Choroid plexus epithelial cell (primary cell): ENCODE measurements around the gene SREBF1.

Experiments used
- DNase-seq: peaks from one replicate; pipeline ENCODE4 v3.0.0-alpha.2; 2010; ENCODE audit warnings: low read depth
- H3K4me3 ChIP-seq: 2 replicates; pipeline ENCODE4 v1.5.1; 2011; ENCODE audit warnings: low read depth, mild to moderate bottlenecking, control low read depth, low read length, moderate library complexity
- CTCF ChIP-seq: conservative IDR thresholded peaks from 2 replicates; pipeline ENCODE4 v1.5.1; 2011; ENCODE audit warnings: low read depth, mild to moderate bottlenecking, control low read depth, inconsistent platforms, low read length, moderate library complexity

The SREBF1 gene

GRCh38 chr17:17870247-17870646 is 33.5 kb upstream of the SREBF1 start:
- no peak for DNase-seq
- H3K4me3 ChIP-seq: no peak overlapping the region
- TF ChIP-seq CTCF: no peak

- DNase-seq: peak; percentile 49
- TF ChIP-seq CTCF: no peak
- no peak overlapping the region for H3K4me3 ChIP-seq
Observed at GRCh38 chr17:17868641-17869522, 32.1 kb upstream of the SREBF1 start.

- no peak for DNase-seq
- TF ChIP-seq CTCF: no peak
- no peak overlapping the region for H3K4me3 ChIP-seq
Observed at GRCh38 chr17:17866897-17867296, 30.1 kb upstream of the SREBF1 start.

- no peak for TF ChIP-seq CTCF
- no peak for DNase-seq
- no peak overlapping the region for H3K4me3 ChIP-seq
Observed at GRCh38 chr17:17866425-17866824, 29.6 kb upstream of the SREBF1 start.

- no peak for DNase-seq
- no peak overlapping the region for H3K4me3 ChIP-seq
- TF ChIP-seq CTCF: no peak
Observed at GRCh38 chr17:17865035-17865434, 28.2 kb upstream of the SREBF1 start.

- TF ChIP-seq CTCF: no peak
- no peak for DNase-seq
- no peak overlapping the region for H3K4me3 ChIP-seq
Observed at GRCh38 chr17:17860766-17861107, 24.0 kb upstream of the SREBF1 start.
